Ascending aorta (tissue), 2 donors: ENCODE measurements around the gene CASS4. TPM values are rescaled to one million over a fixed set of nuclear protein-coding genes. Genes with fewer than 3 reads are reported as not detected.
A peak's percentile ranks its signal among the peaks of the same experiment; 100 is the strongest.

ENCODE experiments used
- DNase-seq, 2 donors: peaks; one replicate each; pipeline ENCODE4 v3.0.0-alpha.2; 2019; ENCODE audit warnings: low spot score in 2 of 2
- H3K27ac ChIP-seq, 2 donors: fragments of 200-600 bp; sonication (generic); one replicate each; pipeline ENCODE4 v1.5.1; 2016 to 2017; ENCODE audit warnings: mild to moderate bottlenecking in 1 of 2
- H3K27me3 ChIP-seq: fragments of 200-600 bp; sonication (generic); one replicate; pipeline ENCODE4 v1.5.1; 2017
- H3K36me3 ChIP-seq, 2 donors: fragments of 200-600 bp; sonication (generic); one replicate each; pipeline ENCODE4 v1.5.1; 2016
- H3K4me1 ChIP-seq, 2 donors: fragments of 200-600 bp; sonication (generic); one replicate each; pipeline ENCODE4 v1.5.1; 2016 to 2017; ENCODE audit warnings: mild to moderate bottlenecking in 1 of 2
- H3K4me3 ChIP-seq, 2 donors: fragments of 200-600 bp; sonication (generic); one replicate each; pipeline ENCODE4 v1.5.1; 2016 to 2017; ENCODE audit warnings: mild to moderate bottlenecking in 1 of 2
- H3K9me3 ChIP-seq, 2 donors: fragments of 200-600 bp; sonication (generic); one replicate each; pipeline ENCODE4 v1.5.1; 2016
- CTCF ChIP-seq, 3 experiments: fragments of 200-600 bp in 2 of 3; fragments of 450-650 bp in 1 of 3; sonication (generic) in 2 of 3; IDR thresholded peaks; one replicate each; pipeline ENCODE4 v1.5.1; 2016 to 2019; ENCODE audit warnings: antibody characterized with exemption in 3 of 3, mild to moderate bottlenecking in 1 of 3, moderate library complexity in 1 of 3
- intact Hi-C: fragments of 100-400 bp; cut with DNase I; formaldehyde crosslinking; loops from one replicate; pipeline ENCODE4 v1.15.1; 2023
- total RNA-seq: library from RNA; depleted of rRNA; stranded (reverse); fragments of >200 nt; gene quantifications from one replicate; pipeline ENCODE4 v1.1.0, GENCODE V29; 2016

The CASS4 gene
- 11.2 TPM for total RNA-seq

GRCh38 chr20:56411759-56412472, at the start of gene CASS4:
CASS4 (plus strand) TSS chr20:56412260; CDS start chr20:56412459, 199 bp downstream.
- Histone ChIP-seq H3K4me1 (no peaks in the 10 kb centered on the region), H3K27ac (peak within 1 kb of the TSS; percentile 2 to 30), H3K9me3 (no peaks in the 10 kb centered on the region), H3K27me3 (no peaks in the 10 kb centered on the region), H3K36me3 (peaks cover 8 to 22% of the 10 kb centered on the region in 2 donors), H3K4me3 (peak within 1 kb of the TSS; percentile 27 to 31)
- DNase-seq = no peak
- intact Hi-C loops = no loop called here
- no peak for TF ChIP-seq CTCF (IDR thresholded peaks at IDR 0.05)

GRCh38 chr20:56362833-56363413, 49.1 kb upstream of the CASS4 start:
- peaks cover 6 to 12% of the 10 kb centered on the region in 2 donors for H3K4me1 ChIP-seq
- H3K36me3 ChIP-seq = peaks cover 25 to 34% of the 10 kb centered on the region in 2 donors
- TF ChIP-seq CTCF (IDR thresholded peaks at IDR 0.05) = no peak
- no peaks in the 10 kb centered on the region for H3K9me3 ChIP-seq
- H3K4me3 ChIP-seq = no peak overlapping the region
- intact Hi-C loops = no loop called here
- H3K27ac ChIP-seq = no peak overlapping the region
- no peak for DNase-seq
- H3K27me3 ChIP-seq = no peaks in the 10 kb centered on the region

GRCh38 chr20:56363491-56363890, 48.6 kb upstream of the CASS4 start:
- TF ChIP-seq CTCF (IDR thresholded peaks at IDR 0.05) = no peak
- Histone ChIP-seq H3K4me1 (peaks cover 6 to 10% of the 10 kb centered on the region in 2 donors), H3K36me3 (peaks cover 25 to 38% of the 10 kb centered on the region in 2 donors), H3K9me3 (no peaks in the 10 kb centered on the region), H3K4me3 (no peak overlapping the region), H3K27ac (no peak overlapping the region), H3K27me3 (no peaks in the 10 kb centered on the region)
- no peak for DNase-seq
- intact Hi-C loops = no loop called here

- intact Hi-C loops = no loop called here
- Histone ChIP-seq H3K4me1 (no peaks in the 10 kb centered on the region), H3K4me3 (no peak overlapping the region), H3K9me3 (no peaks in the 10 kb centered on the region), H3K36me3 (peaks cover 25 to 41% of the 10 kb centered on the region in 2 donors), H3K27me3 (no peaks in the 10 kb centered on the region), H3K27ac (no peak overlapping the region)
- no peak for TF ChIP-seq CTCF (IDR thresholded peaks at IDR 0.05)
- no peak for DNase-seq
Observed at GRCh38 chr20:56368351-56369134, 43.5 kb upstream of the CASS4 start.

- intact Hi-C loops = no loop called here
Observed at GRCh38 chr20:56369179-56369578, 42.9 kb upstream of the CASS4 start.

More at GRCh38 chr20:56369179-56369578, 42.9 kb upstream of the CASS4 start:
- DNase-seq = no peak
- no peaks in the 10 kb centered on the region for H3K9me3 ChIP-seq
- H3K4me1 ChIP-seq = no peaks in the 10 kb centered on the region
- H3K27ac ChIP-seq = no peak overlapping the region
- H3K27me3 ChIP-seq = no peaks in the 10 kb centered on the region
- H3K36me3 ChIP-seq = peaks cover 25 to 41% of the 10 kb centered on the region in 2 donors
- H3K4me3 ChIP-seq = no peak overlapping the region
- TF ChIP-seq CTCF (IDR thresholded peaks at IDR 0.05) = no peak
